Common myeloid progenitor, CD34-positive (primary cell): ENCODE measurements around the gene BCL2L15.
A peak's percentile ranks its signal among the peaks of the same experiment; 100 is the strongest.

ENCODE experiments used
- CTCF ChIA-PET: fragments of 350-600 bp; sonication (Branson Sonifier 250); formaldehyde crosslinking; loops from one replicate; lab custom pipeline; 2021; ENCODE audit warnings: antibody characterized with exemption; lab: Charles Lee
- POLR2A ChIA-PET: fragments of 350-600 bp; sonication (Branson Sonifier 250); formaldehyde crosslinking; loops from one replicate; lab custom pipeline; 2021; ENCODE audit warnings: antibody characterized with exemption; lab: Charles Lee
- DNase-seq, 3 donors: peaks; one replicate each; pipeline versions ENCODE4 v3.0.0 to v3.0.0-alpha.2; 2013
- H3K27ac ChIP-seq, 2 experiments: 1 replicate in 1 of 2; 2 replicates in 1 of 2; pipeline ENCODE4 v1.7.0; 2013; ENCODE audit warnings: inconsistent platforms in 2 of 2, low read length in 2 of 2, mild to moderate bottlenecking in 2 of 2, low read depth in 1 of 2, moderate library complexity in 1 of 2; ENCODE audit not compliant: severe bottlenecking in 2 of 2, insufficient read depth in 1 of 2, poor library complexity in 1 of 2
- H3K27me3 ChIP-seq, 5 experiments: replicated peaks in 2 of 5; 1 replicate in 3 of 5; 2 replicates in 2 of 5; pipeline versions ENCODE4 v1.6.1 to v1.7.0; 2013; ENCODE audit warnings: low read length in 4 of 5, mild to moderate bottlenecking in 2 of 5, moderate library complexity in 2 of 5, inconsistent platforms in 1 of 5; ENCODE audit not compliant: insufficient read depth in 5 of 5, control insufficient read depth in 4 of 5
- H3K36me3 ChIP-seq, 4 experiments: 1 replicate in 2 of 4; 2 replicates in 2 of 4; pipeline versions ENCODE4 v1.6.1 to v1.7.0; 2013; ENCODE audit warnings: low read length in 3 of 4, control low read depth in 1 of 4, mild to moderate bottlenecking in 1 of 4; ENCODE audit not compliant: control insufficient read depth in 4 of 4, insufficient read depth in 4 of 4
- H3K4me1 ChIP-seq, 4 experiments: 1 replicate in 3 of 4; 2 replicates in 1 of 4; pipeline versions ENCODE4 v1.6.1 to v1.7.1; 2013; ENCODE audit warnings: low read length in 3 of 4, mild to moderate bottlenecking in 3 of 4, control low read depth in 1 of 4, inconsistent platforms in 1 of 4, moderate library complexity in 1 of 4; ENCODE audit not compliant: control insufficient read depth in 4 of 4, insufficient read depth in 4 of 4; ENCODE audit errors: control extremely low read depth in 1 of 4
- H3K4me3 ChIP-seq, 7 experiments: 1 replicate in 4 of 7; 2 replicates in 3 of 7; pipeline versions ENCODE4 v1.5.1 to v1.7.0; 2013; ENCODE audit warnings: mild to moderate bottlenecking in 7 of 7, low read length in 6 of 7, moderate library complexity in 6 of 7, inconsistent platforms in 2 of 7, low read depth in 2 of 7, control low read depth in 1 of 7; ENCODE audit not compliant: insufficient read depth in 4 of 7, control insufficient read depth in 1 of 7; ENCODE audit errors: extremely low read depth in 1 of 7
- H3K9me3 ChIP-seq, 5 experiments: 1 replicate in 4 of 5; 2 replicates in 1 of 5; pipeline versions ENCODE4 v1.6.1 to v1.7.1; 2013; ENCODE audit warnings: low read length in 4 of 5, mild to moderate bottlenecking in 2 of 5, inconsistent platforms in 1 of 5, low read depth in 1 of 5, moderate library complexity in 1 of 5; ENCODE audit not compliant: control insufficient read depth in 4 of 5, insufficient read depth in 2 of 5; ENCODE audit errors: control extremely low read depth in 1 of 5
- WGBS: methylation state at CpG from one replicate; pipeline ENCODE4 v1.1.5; 2013; ENCODE audit not compliant: insufficient coverage; 5-methylcytosine and 5-hydroxymethylcytosine counted together

Gene BCL2L15

GRCh38 chr1:113931451-113931851 is 44.1 kb upstream of the BCL2L15 start:
- Histone ChIP-seq H3K4me1 (peaks cover 38 to 65% (median 52%) of the 10 kb centered on the region in 4 experiments), H3K9me3 (no peaks in the 10 kb centered on the region), H3K36me3 (peaks cover 0 to 2% (median under 1%) of the 10 kb centered on the region in 4 experiments), H3K4me3 (peak overlapping the region in 6 of 7 experiments; percentile 94 to 100 (median 96)), H3K27ac (peak overlapping the region; percentile 100), H3K27me3 (no peaks in the 10 kb centered on the region)
- CTCF ChIA-PET, result interaction anchor here (0.7 to 18.7 kb wide), 9 partner anchors 9 to 173 kb away, joined by 3 to 212 read pairs (median 22); partner anchors contain the start of genes AP4B1, DCLRE1B and RSBN1
- DNase-seq, result peak; percentile 55 to 81 (median 70)
- POLR2A ChIA-PET, result interaction anchor here (2.5 to 3.6 kb wide), 2 partner anchors 17 to 27 kb away, joined by 22 to 43 read pairs; partner anchors contain the start of genes AP4B1 and DCLRE1B
- WGBS, result 0% methylated on average over 1 of the region's 3 CpGs

GRCh38 chr1:113930499-113931161 is 43.2 kb upstream of the BCL2L15 start:
- Histone ChIP-seq H3K27me3 (no peaks in the 10 kb centered on the region), H3K9me3 (no peaks in the 10 kb centered on the region), H3K4me1 (peaks cover 38 to 65% (median 49%) of the 10 kb centered on the region in 4 experiments), H3K36me3 (peaks cover 0 to 2% (median under 1%) of the 10 kb centered on the region in 4 experiments), H3K4me3 (peak overlapping the region; percentile 74 to 100 (median 95)), H3K27ac (peak overlapping the region; percentile 100)
- ChIA-PET POLR2A (interaction anchor here (0.5 to 3.6 kb wide), 11 partner anchors 17 to 171 kb away, joined by 3 to 43 read pairs (median 6); partner anchors contain the start of genes AP4B1, DCLRE1B and PHTF1), CTCF (interaction anchor here (0.8 to 18.7 kb wide), 14 partner anchors 10 to 172 kb away, joined by 3 to 212 read pairs (median 6); partner anchors contain the start of genes AP4B1, DCLRE1B and RSBN1)
- WGBS, result 0% methylated on average over 6 of the region's 8 CpGs
- peak; percentile 83 to 95 (median 95) for DNase-seq

DNA sequence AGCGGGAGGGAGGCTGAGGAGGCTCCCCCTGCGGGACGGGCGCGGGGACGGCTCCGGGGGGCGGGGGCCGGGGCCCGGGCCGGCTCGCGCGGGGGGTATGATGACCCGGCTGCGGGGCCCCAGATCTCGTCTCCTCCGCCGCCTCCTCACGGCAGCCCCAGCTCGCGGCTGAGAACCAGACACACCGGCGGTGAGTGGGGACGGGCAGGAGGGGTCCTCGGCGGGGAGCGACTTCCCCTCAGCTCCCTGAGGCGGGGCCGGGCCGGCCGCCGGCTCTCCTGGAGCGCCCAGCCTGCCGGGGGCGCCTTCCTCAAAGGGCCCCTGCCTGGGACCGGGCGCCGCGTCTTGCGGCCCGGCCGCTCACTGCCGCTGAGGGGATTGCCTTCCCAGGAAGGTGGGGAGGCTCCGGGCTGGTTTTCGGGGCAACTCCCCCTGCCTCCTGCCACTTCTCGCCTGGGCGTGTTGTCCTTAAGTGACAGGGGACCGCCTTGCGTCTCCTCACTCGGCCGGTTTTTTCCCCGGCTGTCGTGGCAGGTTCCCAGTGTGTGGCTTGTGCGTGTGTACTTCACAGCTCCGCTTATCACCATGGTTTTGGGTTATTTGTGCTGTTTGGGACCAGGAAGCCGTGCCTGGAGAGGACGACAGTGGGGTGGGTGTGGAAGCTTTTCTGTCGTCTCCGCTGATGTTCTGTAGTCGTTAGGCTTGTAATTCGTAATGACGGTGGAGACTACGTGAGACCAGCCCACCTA is 42.5 kb upstream of the BCL2L15 start:
- Histone ChIP-seq H3K4me1 (peaks cover 38 to 64% (median 49%) of the 10 kb centered on the region in 4 experiments), H3K36me3 (peaks cover 0 to 2% (median under 1%) of the 10 kb centered on the region in 4 experiments), H3K27me3 (no peaks in the 10 kb centered on the region), H3K9me3 (no peaks in the 10 kb centered on the region), H3K27ac (peak overlapping the region; percentile 100), H3K4me3 (peak overlapping the region; percentile 74 to 100 (median 95))
- CTCF ChIA-PET, result interaction anchor here (0.8 to 18.7 kb wide), 20 partner anchors 8 to 172 kb away, joined by 3 to 212 read pairs (median 6); partner anchors contain the start of genes AP4B1 and DCLRE1B
- WGBS, result under 1% methylated on average over 51 of the region's 64 CpGs
- DNase-seq, result peak; percentile 48 to 79 (median 73)
- POLR2A ChIA-PET, result interaction anchor here (0.5 to 3.6 kb wide), 13 partner anchors 11 to 171 kb away, joined by 3 to 43 read pairs (median 6); partner anchors contain the start of genes AP4B1, DCLRE1B and PHTF1

- peak within 1 kb of the TSS; percentile 74 to 100 (median 95) for H3K4me3 ChIP-seq
- no peaks in the 10 kb centered on the region for H3K9me3 ChIP-seq
- DNase-seq, result peak; percentile 91 to 97 (median 94)
- H3K27ac ChIP-seq, result peak within 1 kb of the TSS; percentile 100
- H3K36me3 ChIP-seq, result peaks cover 0 to 2% (median 0%) of the 10 kb centered on the region in 4 experiments
- H3K4me1 ChIP-seq, result peaks cover 32 to 56% (median 44%) of the 10 kb centered on the region in 4 experiments
- ChIA-PET POLR2A (interaction anchor here (0.5 to 3.6 kb wide), 10 partner anchors 11 to 117 kb away, joined by 3 to 43 read pairs (median 6); partner anchors contain the start of genes AP4B1, DCLRE1B and RSBN1), CTCF (interaction anchor here (0.7 to 18.7 kb wide), 15 partner anchors 8 to 171 kb away, joined by 3 to 212 read pairs (median 6); partner anchors contain the start of genes AP4B1 and DCLRE1B)
- H3K27me3 ChIP-seq, result no peaks in the 10 kb centered on the region
- WGBS, result under 1% methylated on average over 40 of the region's 61 CpGs
Observed at GRCh38 chr1:113928941-113929749, 41.8 kb upstream of the BCL2L15 start, which contains the start of gene HIPK1. TSS of gene HIPK1 (plus strand) at chr1:113929324.

DNA sequence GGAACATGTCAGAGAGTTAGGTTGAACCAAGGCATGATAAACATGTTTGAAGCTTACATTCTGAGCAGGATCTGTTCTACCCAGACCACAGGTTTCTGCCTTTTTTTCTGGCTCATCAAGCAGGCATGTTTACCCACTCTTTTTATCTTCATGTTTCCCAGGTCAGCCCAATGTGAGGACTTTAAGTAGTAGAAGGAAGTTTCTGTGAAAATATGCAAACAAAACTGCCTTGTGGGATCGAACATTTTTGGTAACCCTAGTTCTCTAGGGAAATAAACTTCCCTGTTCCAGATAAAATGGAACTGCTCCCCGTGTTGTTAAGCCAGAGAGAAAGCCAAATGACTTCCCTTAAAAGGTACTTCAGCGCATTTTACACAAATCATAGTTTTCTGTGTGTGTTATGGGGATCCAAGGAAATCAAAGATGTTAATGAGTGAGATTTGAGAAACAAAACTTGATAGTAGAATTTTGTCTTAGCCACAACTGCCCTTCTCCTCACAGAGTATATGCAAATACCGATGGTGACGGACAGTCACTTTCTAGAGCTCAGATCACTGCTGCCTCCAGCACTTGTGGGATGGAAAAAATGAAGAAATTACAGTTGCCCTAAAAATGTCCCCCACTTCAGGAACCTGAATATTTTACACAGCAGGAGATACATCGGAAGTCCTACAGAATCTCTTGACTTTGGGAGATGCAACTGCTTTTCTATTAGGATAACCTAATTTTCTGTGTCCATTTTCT is 41.0 kb upstream of the BCL2L15 start:
- CTCF ChIA-PET, result interaction anchor here (0.7 to 18.7 kb wide), 12 partner anchors 12 to 94 kb away, joined by 3 to 212 read pairs (median 7); partner anchors contain the start of genes AP4B1 and DCLRE1B
- H3K27me3 ChIP-seq, result no peaks in the 10 kb centered on the region
- peak in 2 of 3 donors; percentile 53 to 60 for DNase-seq
- 0% methylated on average over 4 of the region's 6 CpGs for WGBS
- peaks cover 25 to 48% (median 39%) of the 10 kb centered on the region in 4 experiments for H3K4me1 ChIP-seq
- POLR2A ChIA-PET, result interaction anchor here (0.5 to 3.6 kb wide), 8 partner anchors 12 to 116 kb away, joined by 3 to 43 read pairs (median 6); partner anchors contain the start of genes AP4B1, DCLRE1B and RSBN1
- no peaks in the 10 kb centered on the region for H3K36me3 ChIP-seq
- H3K9me3 ChIP-seq, result no peaks in the 10 kb centered on the region
- H3K4me3 ChIP-seq, result peak overlapping the region in 6 of 7 experiments; percentile 94 to 98 (median 94)
- peak overlapping the region; percentile 100 for H3K27ac ChIP-seq
